NAMALWA (cell line): Measurements from ENCODE around the gene EEF2KMT.
"Not testable (repeated sequence)": the region's sequence is repeated elsewhere in the genome, so short reads cannot be mapped to it uniquely, and the experiment has no call there.

Experiments
- DNase-seq: peaks from one replicate; pipeline ENCODE4 v3.0.0-alpha.2; 2015; ENCODE audit warnings: low spot score

The EEF2KMT gene

DNA sequence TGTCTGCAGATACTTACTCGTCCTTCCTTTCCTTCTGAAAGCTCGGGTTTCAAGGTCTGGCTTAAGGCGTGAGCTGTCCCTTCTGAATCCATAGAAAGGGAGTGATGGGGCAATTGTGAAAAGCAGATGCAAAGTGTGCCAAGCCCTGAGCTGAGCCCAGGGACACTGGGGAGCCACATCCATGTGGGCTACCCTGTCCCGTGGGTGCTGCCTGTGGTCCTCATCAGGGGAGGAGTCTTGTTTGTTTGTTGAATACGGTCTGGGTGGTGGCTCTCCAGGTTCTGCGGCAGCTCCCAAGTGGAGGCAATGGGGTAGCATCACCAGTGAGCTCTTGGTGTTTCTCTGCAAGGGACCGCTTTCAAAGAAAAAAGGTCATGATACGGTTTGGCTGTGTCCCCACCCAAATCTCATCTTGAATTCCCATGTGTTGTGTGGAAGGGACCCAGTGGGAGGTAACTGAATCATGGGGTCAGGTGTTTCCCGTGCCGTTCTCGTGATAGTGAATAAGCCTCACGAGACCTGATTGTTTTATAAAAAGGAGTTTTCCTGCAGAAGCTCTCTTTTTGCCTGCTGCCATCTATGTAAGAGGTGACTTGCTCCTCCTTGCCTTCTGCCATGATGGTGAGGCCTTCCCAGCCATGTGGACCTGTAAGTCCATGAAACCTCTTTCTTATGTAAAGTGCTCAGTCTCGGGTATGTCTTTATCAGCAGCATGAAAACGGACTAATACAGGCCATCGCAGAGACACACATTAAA, 27.0 kb downstream of the EEF2KMT start:
- DNase-seq, result no peak

DNA sequence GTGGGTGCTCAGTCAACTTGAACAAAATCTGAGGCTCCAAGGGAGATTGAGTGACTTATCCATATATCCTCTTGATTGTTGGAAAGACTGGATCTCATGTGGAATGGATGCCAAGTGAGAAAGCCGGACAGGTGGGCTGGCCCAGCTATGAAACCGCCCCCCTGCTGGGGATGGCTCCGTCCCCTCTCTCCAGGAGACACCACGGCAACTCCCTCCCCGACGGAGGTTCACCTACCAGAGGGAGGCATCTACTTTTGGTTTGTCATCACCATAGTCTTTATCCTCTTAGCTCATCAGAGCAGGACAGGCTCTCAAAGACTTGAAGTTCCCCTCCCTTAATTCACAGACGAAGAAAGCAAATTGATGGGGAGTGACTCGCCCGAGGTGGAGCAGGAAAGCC, 27.7 kb downstream of the EEF2KMT start:
- DNase-seq, result no peak

DNA sequence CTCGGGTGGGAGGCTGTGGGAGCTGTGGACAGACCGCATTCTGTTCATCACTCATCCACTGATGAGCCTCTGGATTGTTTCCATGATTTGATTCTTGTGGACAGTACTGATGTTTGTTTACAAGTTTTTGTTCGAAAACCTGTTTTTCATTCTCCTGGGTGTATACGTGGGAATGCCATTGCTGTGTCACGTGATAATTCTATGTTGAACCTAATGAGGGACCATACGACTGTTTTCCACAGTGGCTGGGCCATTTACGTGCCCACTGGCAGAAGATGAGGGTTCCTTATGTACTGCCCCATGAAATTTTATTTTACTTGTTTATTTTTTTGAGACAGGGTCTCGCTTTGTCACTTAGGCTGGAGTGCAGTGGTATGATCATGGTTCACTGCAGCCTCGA, 28.5 kb downstream of the EEF2KMT start:
- no peak for DNase-seq

- no peak for DNase-seq
Measured at GRCh38 chr16:5066511-5066910, 31.1 kb downstream of the EEF2KMT start.

DNA sequence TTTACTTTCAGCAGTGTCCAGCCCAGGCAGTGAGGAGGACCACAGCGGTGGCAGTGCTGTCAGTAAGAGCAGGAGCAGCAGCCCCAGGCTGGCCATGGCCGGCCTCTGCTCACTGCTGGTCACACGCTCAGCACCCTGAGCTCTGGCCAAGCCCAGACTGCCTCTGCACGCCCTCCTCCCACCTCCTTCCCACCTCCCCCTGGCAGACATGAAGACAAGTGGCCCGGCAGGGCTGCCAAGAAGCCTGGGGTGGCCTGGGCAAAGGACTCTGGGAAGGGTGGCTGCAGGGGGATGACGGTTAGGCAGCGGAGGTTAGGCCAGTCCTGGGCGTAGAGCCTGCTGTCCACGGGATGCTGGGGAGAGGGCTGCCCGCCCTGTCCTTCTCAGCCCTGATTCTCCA, 31.8 kb downstream of the EEF2KMT start, which contains the start of gene C16orf89:
Gene C16orf89 (minus strand): TSS at position 144 of the 400 bp plus-strand sequence. CDS start 48 bp downstream, at position 96.
- DNase-seq, result no peak

DNA sequence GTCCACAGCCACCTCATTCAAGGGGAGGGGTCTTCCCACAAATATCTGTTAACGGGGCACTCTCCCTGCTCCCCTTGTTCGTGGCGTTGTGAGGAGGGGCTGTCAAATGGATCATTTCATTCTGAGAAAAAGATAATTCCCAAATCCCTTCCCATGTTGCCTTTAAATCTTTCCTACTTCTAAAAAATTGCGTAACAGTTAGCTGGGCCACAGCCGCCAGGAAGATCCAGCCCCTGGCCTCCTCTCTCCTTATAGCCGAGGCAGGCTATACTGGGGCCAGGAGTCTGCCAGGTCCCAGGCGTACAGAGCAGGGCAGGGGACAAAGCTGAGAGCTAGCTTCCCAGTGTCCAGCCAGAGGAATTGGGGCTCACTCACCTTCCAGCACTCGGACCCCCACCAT, 32.3 kb downstream of the EEF2KMT start:
- no peak for DNase-seq

DNA sequence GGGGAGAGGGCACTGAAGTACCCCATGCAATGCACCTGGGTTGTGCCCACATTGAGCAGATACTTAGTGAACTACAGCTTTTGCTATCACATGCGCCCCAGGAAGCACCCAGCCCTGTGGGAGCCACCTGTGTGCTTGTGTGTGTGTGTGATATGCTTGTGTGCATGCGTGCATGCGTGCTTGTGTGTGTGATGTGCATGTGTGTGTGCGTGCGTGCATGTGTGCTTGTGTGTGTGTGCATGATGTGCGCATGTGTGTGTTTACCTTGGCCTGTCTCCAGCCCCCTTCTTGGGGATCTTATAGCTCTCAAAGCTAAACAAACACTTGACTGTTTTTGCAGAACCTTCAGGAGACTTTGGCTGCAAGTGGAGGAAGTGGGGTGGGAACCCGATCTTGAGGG, 32.7 kb downstream of the EEF2KMT start:
- DNase-seq, result no peak

DNA sequence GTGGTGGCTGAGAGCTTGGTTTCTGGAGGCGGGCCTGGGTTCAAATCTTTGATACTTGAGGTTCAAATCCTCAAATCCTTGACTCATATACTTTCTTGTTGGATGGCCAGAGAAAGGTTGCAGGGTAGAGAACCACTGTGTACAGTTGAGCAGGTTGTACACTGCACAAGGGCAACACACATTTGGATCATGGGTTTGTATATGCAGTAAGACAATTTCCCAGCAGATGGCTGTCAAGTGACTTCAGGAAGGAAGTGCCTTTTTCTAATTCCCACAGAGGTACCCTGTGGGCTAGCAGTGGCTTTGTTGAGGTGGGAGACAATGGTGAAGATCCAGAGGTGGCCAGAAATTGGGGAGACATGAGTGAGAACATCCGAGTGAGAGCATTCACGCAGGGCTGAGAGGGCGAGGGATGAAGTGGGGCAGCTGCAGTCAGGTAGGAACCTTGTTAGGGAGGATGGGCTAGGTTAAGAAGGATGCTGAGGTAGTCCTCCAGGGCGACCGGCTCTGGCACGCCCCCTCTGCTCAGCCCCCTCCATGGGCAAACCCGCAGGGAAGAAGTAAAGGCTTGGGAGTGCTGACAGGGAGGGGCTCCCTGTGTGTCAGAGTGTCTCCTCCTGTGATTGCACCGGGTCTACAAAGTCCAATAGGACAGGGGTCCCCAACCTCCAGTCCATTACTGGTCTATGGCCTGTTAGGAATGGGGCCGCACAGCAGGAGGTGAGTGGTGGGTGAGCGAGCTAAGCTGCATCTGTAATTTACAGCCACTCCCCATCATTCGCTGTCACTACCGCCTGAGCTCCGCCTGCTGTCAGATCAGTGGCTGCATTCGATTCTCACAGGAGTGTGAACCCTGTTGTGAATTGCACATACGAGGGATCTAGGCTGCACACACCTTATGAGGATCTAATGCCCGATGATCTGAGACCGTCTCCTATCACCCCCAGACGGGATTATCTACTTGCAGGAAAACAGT, 34.5 kb downstream of the EEF2KMT start:
- peak; percentile 35 for DNase-seq

DNA sequence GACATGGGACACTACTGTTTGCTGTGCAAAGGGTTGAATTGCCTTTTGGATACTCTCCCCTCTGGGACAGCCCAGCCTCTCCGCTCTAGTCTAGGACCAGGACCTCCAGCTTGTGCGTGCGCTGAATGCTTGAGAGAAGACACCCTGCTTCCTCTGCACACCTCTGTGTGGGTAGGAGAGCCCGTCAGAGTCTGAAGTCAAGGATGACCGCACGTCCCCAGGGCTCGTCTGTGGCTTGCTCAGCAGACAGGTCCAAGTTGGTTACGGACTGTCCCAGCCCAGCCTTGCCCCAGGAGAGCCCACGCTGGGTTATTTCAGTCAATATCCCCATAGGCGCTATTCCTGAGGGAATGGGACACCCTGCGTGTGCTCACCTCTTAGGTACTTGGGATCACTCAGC, 35.5 kb downstream of the EEF2KMT start:
- no peak for DNase-seq

DNA sequence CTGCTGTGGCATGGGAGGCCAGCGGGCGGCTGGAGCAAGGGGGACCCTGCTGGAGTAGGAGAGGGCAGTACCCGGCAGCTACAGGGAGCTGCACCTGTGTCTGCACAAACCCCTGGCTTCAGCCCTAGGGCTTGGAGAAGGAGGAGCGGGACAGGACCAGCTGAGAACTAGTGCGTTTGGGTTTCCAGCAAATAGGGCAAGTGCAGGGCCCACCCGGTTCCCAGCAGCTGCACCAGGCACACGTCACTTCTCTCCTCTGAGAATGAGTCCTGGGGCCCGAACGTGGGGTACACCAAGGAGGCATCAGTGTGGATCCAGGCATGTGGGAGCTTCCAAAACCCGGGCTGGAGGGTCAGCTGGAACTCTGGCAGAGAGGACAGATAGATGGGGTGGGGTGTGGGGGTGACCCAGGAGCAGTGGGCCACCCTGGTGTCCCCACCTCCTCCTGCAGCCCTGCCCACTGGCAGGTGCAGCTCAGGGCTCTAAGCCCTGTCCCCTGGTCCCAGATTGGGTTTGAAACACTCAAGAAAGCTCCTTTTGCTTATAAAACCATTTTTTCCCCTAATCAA, 37.4 kb downstream of the EEF2KMT start:
- no peak for DNase-seq

GRCh38 chr16:5059386-5060072, 38.1 kb downstream of the EEF2KMT start:
- no peak for DNase-seq

DNA sequence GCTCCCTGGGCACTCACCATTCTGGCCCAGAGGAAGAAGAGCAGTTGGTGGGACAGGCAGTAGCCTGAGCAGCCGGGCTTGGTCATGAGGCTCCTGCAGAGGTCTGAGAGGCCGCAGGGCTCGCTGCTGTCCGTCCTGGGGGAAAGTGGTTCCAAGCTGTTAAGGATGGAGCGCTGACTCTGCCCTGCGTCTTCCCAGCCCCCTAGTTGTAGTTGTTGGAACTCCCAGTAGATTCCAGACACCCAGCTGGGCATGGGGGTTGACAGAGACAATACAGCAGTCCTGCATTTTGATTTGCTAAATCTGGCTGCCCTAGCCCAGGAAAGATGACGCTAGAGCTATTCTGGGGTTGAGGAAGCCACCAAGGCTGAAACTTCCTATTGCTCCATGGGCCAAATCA, 39.1 kb downstream of the EEF2KMT start:
- DNase-seq, result no peak

DNA sequence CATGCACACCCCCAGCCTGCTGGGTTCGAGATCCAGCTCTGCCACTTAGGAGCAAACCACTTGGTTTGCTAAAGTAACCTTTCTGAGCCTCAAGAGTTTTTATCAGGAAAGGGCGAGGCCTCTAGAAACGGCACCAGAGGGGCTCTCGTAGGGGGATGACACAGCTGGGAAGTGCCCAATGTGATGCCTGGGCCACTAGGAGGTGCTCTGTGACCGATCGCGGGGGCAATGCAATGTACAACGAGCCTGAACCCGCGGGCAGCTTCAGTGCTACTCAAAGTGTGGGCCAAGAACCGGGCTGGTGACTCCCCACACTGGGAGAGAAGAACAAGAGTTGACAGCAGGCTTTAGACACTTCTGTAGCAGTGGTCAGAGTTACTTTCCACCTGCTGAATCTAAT, 41.2 kb downstream of the EEF2KMT start:
- DNase-seq, result peak; percentile 77

DNA sequence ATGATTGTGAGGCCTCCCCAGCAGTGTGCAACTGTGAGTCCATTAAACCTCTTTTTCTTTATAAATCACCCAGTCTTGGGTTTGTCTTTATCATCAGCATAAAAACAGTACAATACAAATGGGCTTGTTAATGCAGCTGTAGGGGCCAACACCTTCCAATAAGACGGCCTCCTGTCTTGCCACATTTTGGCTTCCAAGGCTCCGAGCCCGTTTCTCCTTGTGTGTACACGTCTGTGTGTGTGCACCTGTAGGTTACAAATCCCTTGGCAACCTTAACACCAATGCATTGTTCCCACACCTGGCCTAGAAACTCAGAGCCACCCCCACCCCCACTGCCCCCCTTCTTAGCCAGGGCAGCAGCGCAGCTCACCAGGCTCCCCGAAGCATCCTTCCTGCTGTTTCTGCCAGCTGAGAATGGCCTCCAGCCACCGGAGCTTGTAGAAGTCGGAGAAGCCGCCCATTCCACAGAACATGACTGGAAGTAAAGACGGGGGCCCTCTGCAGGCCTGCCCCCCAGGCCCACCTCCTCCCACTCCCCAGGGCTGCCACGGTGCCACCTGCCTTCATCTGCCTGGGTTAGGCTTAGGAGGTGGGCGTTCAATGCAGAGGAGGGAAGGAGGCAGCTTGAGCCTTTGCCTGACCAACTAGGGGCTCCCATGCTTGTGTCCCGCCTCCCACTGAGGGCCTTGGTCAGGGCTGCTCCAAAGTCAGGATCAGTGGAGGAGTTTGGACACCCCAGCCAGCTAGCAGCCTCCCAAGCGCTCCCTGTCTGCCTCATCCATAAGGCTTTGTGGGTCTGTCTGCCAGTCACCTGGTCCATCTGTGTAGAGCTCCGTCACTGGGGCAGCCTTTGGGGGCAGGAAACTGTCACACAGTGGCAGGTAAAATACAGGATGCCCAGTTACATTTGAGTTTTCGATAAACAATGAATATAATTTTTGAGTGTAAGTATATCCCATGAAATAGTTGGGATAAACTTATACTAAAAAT, 42.4 kb downstream of the EEF2KMT start:
- no peak for DNase-seq

DNA sequence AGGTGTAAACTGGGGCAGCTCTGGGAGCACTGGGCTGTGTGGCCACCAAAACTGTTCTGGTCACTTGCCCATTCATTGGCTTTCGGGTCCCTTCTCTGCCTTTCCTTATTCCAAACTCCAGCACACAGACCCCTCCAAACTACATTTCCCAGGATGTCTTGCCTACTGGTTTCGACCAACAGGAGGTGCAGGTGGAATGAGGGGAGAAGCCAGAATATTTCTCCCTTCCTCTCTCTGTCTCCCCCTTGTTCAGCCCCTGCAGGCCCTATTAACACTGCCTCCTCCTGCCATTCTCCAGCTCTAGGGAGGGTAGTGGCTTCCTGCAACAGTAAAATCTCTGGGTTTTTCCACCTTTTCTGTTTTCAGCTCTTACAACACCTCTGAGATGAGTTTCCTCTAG, 50.7 kb downstream of the EEF2KMT start:
- DNase-seq, result no peak

GRCh38 chr16:5045499-5046115, 52.0 kb downstream of the EEF2KMT start:
- no peak for DNase-seq

GRCh38 chr16:5044581-5044980, 53.0 kb downstream of the EEF2KMT start:
- DNase-seq, result not testable (repeated sequence)

GRCh38 chr16:5044011-5044540, 53.5 kb downstream of the EEF2KMT start:
- no peak for DNase-seq

DNA sequence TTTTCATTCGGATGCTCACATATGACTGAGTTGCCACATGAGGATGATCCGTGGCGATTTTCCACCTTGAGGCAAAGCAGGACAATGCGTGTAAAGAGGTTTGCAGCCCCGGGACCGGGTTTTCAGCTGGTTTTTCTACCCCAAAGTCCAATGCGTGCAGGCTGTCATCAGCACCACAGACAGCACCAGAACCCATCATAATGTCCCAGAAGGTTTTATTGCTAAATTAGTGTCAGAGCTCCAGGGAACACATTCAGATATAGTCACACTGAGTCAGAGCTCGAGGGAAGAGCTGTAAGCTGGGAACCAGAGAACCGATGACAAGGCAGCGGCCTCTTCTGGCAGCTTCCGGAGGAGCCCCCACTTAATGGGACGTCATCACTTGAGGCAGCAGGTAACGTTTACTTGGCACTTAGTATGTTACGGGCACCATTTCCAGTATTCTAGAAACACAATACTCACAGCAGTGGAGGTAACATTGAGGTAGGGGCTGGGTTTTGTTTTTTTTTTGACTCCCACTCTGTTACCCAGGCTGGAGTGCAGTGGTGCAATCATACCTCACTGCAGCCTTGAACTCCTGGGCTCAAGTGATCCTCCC, 54.9 kb downstream of the EEF2KMT start:
- no peak for DNase-seq
